ENCODE results near the gene TRAPPC14. TPM values are rescaled to one million over a fixed set of nuclear protein-coding genes. Genes with fewer than 3 reads are reported as not detected.
A peak's percentile ranks its signal among the peaks of the same experiment; 100 is the strongest.

TRAPPC14 gene
- total RNA-seq, 1 donor from 2014 or later, result 20.3 TPM

GRCh38 chr7:100176096-100177044 lies 17.8 kb upstream of the TRAPPC14 start:
- peaks cover 11% of the 10 kb centered on the region for H3K27me3 Mint-ChIP-seq (ENCODE audit: unreplicated experiment)
- H3K27ac Mint-ChIP-seq (ENCODE audit: unreplicated experiment), result no peak overlapping the region
- peaks cover 2% of the 10 kb centered on the region for H3K36me3 Mint-ChIP-seq (ENCODE audit: unreplicated experiment)
- H3K4me1 Mint-ChIP-seq (ENCODE audit: unreplicated experiment), result peaks cover 15% of the 10 kb centered on the region
- H3K9me3 Mint-ChIP-seq (ENCODE audit: unreplicated experiment), result no peaks in the 10 kb centered on the region
- peak overlapping the region; percentile 87 for H3K4me3 Mint-ChIP-seq (ENCODE audit: unreplicated experiment)
- no peak for TF ChIP-seq CTCF (IDR thresholded peaks at IDR 0.05)
- DNase-seq (ENCODE audit: extremely low spot score, unreplicated experiment), result no peak

- TF ChIP-seq CTCF (IDR thresholded peaks at IDR 0.05), result no peak
- Mint-ChIP-seq H3K4me3 (ENCODE audit: unreplicated experiment) (peak overlapping the region; percentile 62), H3K36me3 (ENCODE audit: unreplicated experiment) (peaks cover 4% of the 10 kb centered on the region), H3K4me1 (ENCODE audit: unreplicated experiment) (peaks cover 18% of the 10 kb centered on the region), H3K9me3 (ENCODE audit: unreplicated experiment) (no peaks in the 10 kb centered on the region), H3K27me3 (ENCODE audit: unreplicated experiment) (peaks cover 8% of the 10 kb centered on the region), H3K27ac (ENCODE audit: unreplicated experiment) (no peak overlapping the region)
- DNase-seq (ENCODE audit: extremely low spot score, unreplicated experiment), result no peak
These were observed 16.9 kb upstream of the TRAPPC14 start for GRCh38 chr7:100175296-100175935.

- TF ChIP-seq CTCF (IDR thresholded peaks at IDR 0.05), result no peak
- peaks cover 19% of the 10 kb centered on the region for H3K4me1 Mint-ChIP-seq (ENCODE audit: unreplicated experiment)
- H3K36me3 Mint-ChIP-seq (ENCODE audit: unreplicated experiment), result peaks cover 4% of the 10 kb centered on the region
- DNase-seq (ENCODE audit: extremely low spot score, unreplicated experiment), result no peak
- H3K4me3 Mint-ChIP-seq (ENCODE audit: unreplicated experiment), result no peak overlapping the region
- H3K9me3 Mint-ChIP-seq (ENCODE audit: unreplicated experiment), result no peaks in the 10 kb centered on the region
- H3K27me3 Mint-ChIP-seq (ENCODE audit: unreplicated experiment), result peaks cover 6% of the 10 kb centered on the region
- no peak overlapping the region for H3K27ac Mint-ChIP-seq (ENCODE audit: unreplicated experiment)
These were observed 16.1 kb upstream of the TRAPPC14 start for GRCh38 chr7:100174582-100174981.

DNA sequence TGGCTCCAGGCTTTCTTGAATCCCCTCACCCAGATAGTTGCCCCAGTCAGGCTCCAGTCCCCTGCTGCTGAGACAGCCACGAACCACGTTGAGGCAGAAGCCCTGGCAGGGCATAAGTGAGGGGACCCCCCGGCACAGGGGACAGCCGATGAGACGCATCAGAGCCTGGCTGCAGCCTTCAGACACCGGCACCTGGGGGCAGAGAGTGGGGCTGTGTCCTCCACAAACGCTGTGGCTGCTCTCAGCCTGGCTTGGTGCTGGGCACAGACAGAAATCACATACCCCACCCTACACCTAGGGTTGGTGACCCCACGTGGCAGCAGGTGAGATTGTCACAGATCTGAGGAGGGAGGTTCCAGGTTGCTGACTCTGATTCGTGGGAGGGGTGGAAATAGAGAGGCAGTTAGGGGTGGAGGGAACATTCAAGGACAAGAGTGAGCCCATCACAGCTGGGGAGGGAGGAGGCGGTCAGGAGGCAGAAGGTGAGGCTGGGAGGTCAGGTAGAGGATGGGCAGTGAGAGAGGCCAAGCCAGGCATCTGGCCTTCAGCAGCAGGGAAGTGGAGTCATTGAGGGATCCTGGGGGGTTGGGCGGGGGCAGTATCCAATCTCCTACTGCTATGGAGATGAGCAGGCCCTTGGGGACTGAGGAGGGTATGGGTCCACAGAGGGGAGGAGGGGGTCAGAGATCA lies 15.4 kb upstream of the TRAPPC14 start:
- Mint-ChIP-seq H3K4me3 (ENCODE audit: unreplicated experiment) (no peak overlapping the region), H3K27me3 (ENCODE audit: unreplicated experiment) (peaks cover 6% of the 10 kb centered on the region), H3K36me3 (ENCODE audit: unreplicated experiment) (peaks cover 4% of the 10 kb centered on the region), H3K27ac (ENCODE audit: unreplicated experiment) (peak overlapping the region; percentile 42), H3K4me1 (ENCODE audit: unreplicated experiment) (peaks cover 19% of the 10 kb centered on the region), H3K9me3 (ENCODE audit: unreplicated experiment) (no peaks in the 10 kb centered on the region)
- DNase-seq (ENCODE audit: extremely low spot score, unreplicated experiment), result no peak
- no peak for TF ChIP-seq CTCF (IDR thresholded peaks at IDR 0.05)
